NCI-H2171 (cell line): ENCODE results near the gene GABRA5.
"Not testable (repeated sequence)": the region's sequence is repeated elsewhere in the genome, so short reads cannot be mapped to it uniquely, and the experiment has no call there.

Experiments used
- DNase-seq: peaks from one replicate; lab custom pipeline; 2025; lab: John Stamatoyannopoulos, UW

GABRA5 gene

DNA sequence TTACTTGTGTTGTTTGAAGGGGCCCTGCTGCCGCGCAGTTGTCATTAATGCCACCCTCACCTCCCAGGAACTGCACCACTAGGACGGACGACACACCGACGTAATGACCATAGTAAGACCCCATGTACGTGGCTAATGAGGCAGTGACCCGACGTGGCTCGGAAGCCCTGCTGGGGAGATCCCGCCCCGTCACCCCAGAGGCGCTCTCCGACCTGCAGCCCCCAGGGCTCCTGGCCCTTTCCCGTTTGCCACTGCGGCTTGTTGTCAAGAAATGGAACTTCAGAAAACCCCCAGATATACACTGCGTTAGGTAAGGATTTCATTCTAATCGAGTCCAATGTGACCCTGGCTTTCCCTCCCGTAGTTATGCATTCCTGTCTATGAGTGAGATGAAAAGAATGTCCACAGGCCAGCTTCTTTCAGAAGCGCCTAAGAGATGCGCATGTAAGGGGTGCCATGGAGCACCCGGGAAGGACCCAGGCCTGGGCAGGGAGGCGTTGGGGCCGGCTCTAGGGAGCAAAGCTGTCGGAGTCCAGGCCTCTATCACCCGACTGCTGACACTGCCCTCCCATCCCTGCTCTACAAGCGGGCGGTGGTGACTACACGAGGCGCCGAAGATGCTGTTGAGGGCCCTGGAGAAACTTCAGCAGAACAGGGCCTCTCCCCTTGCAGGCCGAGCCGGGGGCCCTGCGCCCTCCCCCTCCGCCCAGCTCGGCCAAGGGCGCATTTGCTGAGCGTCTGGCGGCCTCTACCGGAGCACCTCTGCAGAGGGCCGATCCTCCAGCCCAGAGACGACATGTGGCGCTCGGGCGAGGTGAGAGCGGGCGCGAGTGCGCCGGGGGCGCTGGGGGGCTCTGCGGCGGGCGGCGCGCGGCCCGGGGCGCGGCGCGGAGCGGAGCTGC is at the start of gene GABRA5:
Gene GABRA5, plus strand, starts transcription at position 765 of the 902 bp plus-strand sequence. CDS start 2,187 bp downstream, outside the sequence.
- DNase-seq = peak; percentile 61

GRCh38 chr15:26831191-26831590 is 35.7 kb upstream of the GABRA5 start:
- DNase-seq = not testable (repeated sequence)

- no peak for DNase-seq
Observed at GRCh38 chr15:26831951-26832350, 34.9 kb upstream of the GABRA5 start.

DNA sequence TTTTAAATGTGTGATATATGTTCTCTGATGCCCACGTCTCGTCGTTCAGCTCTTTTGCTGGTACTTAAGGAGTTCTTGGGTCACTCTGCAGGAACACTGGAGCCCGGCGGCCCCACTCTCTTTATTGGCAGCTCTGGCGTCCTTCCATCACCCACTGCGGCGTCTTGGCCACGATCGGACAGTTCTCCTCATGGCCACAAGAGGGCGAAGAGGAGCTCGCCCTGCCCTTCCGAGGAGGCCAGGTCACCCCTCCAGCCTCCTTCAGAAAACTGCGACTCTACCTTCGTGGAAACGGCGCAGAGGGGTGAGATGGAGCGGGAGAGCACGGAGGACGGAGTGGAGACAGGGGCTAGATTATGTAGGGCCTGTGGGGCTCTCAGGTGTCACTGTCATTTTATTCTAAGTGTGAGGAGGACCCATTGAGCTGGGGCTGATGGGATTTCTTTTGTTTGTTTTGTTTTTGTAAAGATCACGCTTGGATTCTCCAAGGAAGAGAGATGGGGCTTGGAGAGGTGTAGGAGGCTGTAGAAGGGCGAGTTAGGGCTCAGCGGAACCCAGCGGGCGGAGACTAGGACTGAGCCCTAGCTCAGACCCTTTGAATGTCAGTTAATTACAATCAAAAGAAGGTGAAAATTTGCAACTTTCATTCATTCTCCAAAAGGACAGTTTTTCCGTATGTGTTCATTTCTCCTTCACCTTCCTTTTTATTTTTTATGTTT is 28.0 kb upstream of the GABRA5 start:
- DNase-seq = peak; percentile 44

DNA sequence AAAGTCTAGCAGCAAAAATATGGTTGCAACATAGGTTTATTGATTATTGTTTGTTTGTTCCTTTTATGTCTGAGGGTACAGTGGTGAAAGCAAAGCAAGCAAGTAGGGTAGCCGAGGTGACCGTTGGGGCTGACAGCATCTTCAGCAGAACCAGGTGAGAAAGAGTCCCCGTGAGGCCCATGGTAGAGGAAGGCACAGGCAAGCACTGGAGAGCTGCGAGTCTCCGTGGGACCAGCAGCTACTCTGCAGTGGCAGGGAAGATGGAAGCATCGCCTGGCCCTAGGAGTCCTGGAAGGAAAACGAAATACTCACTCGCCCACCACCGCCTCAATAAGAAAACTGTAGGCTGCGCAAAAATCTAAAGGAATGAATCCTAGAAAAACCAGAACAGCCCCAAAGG is 25.3 kb upstream of the GABRA5 start:
- no peak for DNase-seq

DNA sequence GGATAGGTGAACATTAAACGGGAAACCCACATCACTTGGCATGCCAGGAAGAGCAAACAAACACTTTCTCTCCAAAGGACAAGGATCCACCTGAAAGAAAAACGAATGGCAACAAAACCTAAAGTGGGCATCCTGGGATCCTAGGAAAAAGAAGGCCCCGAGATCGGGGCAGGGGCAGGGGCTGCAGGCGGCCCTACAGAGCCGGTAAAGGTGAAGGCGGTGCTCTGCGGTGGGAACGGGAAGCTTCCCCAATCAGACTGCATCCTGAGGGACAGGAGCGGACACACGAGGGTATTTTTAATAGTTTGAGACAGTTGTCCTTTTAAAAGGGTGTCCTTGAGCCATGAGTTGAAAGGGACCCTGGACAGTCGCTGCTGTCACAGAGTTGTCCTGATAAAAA is 24.9 kb upstream of the GABRA5 start:
- no peak for DNase-seq

DNA sequence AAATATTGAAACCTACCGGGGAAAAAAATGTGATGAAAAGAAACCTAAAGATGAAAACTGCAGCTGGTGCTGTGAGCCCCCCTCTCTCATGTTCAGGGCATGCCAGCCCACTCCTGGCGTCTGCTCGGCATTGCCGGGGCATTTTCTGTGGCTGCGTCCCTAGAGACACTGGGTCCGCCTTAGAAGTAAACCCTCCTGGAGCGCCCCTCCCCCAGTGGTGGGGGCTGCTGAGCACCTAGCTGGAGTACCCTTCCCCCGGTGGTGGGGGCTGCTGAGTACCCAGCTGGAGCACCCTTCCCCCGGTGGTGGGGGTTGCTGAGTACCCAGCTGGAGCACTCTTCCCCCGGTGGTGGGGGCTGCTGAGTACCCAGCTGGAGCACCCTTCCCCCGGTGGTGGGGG is 24.5 kb upstream of the GABRA5 start:
- DNase-seq = peak; percentile 66

DNA sequence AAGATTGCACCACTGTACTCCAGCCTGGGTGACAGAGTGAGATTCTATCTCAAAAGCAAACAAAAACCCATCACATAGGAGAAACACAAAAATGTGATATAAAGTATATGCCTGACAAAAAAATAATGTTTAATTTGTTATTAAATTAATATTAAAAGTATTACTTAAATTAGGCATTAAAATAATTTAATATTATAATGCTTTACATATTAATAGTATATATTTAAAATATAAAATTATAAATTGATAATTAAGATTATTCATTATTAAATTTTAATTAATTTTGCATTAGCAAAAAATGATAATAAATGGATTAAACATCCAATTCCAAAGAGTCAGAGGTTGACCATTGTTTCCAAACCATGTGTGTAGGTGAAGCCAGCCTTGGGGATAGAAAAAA is 22.0 kb upstream of the GABRA5 start:
- no peak for DNase-seq

- no peak for DNase-seq
Observed at GRCh38 chr15:26848498-26848897, 18.4 kb upstream of the GABRA5 start.

DNA sequence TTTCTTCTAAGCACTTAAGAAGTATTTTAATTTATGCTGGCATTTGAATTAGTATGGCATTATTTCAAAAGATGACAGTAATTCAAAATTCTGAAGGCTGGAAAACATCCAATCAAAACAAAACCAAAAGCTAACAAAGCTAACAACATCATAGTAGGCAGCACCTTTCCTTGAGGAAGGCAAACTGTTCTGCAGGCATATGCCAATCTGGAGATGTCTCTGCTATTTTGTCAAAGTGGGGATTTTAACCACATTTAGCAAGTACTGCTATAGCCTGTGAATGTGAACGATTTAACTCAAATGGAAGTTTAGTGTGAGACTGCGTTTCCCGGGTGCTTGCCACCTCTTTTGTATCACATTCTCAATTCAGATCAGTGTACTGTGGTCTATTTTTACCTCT is 16.7 kb upstream of the GABRA5 start:
- DNase-seq = no peak

- DNase-seq = no peak
Observed at GRCh38 chr15:26852980-26853379, 13.9 kb upstream of the GABRA5 start.

- no peak for DNase-seq
Observed at GRCh38 chr15:26854435-26854834, 12.4 kb upstream of the GABRA5 start.

- DNase-seq = peak; percentile 73
Observed at GRCh38 chr15:26864664-26865191, 2.1 kb upstream of the GABRA5 start.

GRCh38 chr15:26867200-26868007 is 542 bp downstream of the GABRA5 start:
- no peak for DNase-seq

- no peak for DNase-seq
Observed at GRCh38 chr15:26868029-26868685, 1.3 kb downstream of the GABRA5 start.

- DNase-seq = no peak
Observed at GRCh38 chr15:26869628-26870027, 2.8 kb downstream of the GABRA5 start.

DNA sequence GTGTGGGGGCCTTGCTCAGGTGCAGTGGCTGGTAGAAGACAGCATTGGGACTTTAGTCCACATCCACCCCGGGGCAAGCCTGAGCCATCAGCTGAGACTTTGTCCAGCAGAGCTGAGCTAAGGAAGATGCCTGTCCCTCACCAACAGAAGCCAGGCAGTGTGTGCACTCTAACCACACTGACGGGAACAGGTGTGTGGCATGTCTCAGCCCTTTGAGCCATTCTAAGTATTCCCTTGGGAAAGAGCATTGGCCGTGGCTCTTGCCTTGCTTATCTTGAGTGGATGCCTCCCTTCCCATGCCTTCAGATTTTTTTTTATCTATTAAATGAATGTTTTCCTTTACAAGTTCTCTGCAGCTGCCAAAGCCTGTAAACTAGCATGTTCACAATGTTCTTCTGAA is 3.5 kb downstream of the GABRA5 start:
- DNase-seq = no peak

- DNase-seq = no peak
Observed at GRCh38 chr15:26872206-26872605, 5.3 kb downstream of the GABRA5 start.

- DNase-seq = no peak
Observed at GRCh38 chr15:26873846-26874245, 7.0 kb downstream of the GABRA5 start.

DNA sequence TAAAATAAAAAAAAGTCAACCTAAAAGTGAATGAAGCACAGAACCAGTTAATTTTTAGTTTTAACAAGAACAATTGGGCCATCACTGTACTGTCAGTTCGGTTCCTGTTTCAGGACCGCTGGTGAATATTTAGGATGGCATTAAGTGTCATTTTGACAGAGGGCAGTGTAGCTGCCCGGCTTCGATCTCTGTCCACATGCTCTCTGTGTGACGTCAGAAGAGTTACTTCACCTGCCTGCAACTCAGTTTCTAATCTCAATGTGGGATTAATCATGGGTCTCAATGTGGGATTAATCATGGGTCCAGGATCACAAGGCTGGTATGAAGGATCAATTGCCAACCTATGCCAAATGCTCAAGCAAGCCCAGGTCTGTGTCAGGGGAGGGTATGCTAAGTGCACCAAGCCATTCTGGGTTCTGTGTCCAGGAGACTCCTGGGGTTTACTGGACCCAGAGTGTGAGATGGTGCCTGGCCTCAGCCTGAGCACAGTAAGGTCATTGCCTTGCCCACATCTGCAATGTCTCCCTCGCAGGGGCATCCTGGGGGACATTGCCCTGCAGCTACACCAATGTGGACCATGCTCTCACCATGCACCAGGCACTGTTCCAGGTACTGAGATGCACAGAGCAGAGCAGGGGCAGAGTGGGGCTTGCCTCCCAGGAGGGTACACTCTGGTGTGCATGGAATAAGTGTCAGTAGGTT is 8.1 kb downstream of the GABRA5 start:
- no peak for DNase-seq

DNA sequence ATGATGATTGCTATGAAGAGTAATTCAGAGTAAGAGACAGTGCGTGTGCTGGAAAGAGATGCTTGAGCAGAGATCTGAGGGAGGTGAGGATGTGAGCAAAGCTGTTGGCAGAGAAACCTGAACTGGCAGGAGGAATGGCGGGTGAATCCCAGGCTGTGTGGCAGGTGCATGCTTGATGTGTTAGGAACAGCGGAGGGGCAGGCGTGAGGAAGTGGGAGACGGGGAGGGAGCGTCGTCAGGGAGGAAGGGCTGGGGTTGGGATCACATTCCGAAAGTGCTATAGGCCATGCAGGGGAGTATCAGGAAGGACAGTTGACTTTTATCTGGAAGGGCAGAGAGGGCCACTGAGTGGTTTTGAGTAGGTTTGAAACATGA is 8.6 kb downstream of the GABRA5 start:
- no peak for DNase-seq
